SK-N-SH (cell line): ENCODE results near the gene OBSCN. TPM values are rescaled to one million over a fixed set of nuclear protein-coding genes. Genes with fewer than 3 reads are reported as not detected.

ENCODE experiments used
- CTCF ChIA-PET: fragments of 300-600, 350-600 bp; formaldehyde crosslinking; extraction: SDS; loops from one replicate; lab custom pipeline; 2021; lab: Yijun Ruan, JAX
- POLR2A ChIA-PET: fragments of 350-600 bp; sonication (Branson Sonifier 250); formaldehyde crosslinking; extraction: SDS; loops from one replicate; lab custom pipeline; 2020; ENCODE audit warnings: antibody characterized with exemption, inconsistent platforms; lab: Yijun Ruan, JAX
- DNase-seq: peaks from one replicate; pipeline ENCODE4 v3.0.0; 2012
- H2AFZ ChIP-seq: fragments of 200-600 bp; sonication (generic); 2 replicates; pipeline ENCODE4 v1.8.1; 2016; ENCODE audit warnings: antibody characterized with exemption, mild to moderate bottlenecking, low read depth
- H3F3A ChIP-seq: fragments of 200-600 bp; sonication (generic); replicated peaks from 2 replicates; pipeline ENCODE3; 2016; ENCODE audit warnings: antibody characterized with exemption, mild to moderate bottlenecking; ENCODE audit not compliant: insufficient read depth
- H3K27ac ChIP-seq, 2 experiments: fragments of 200-500 bp in 1 of 2; fragments of 200-600 bp in 1 of 2; sonication (Bioruptor generic) in 1 of 2; sonication (generic), shearing (Covaris generic) in 1 of 2; 2 replicates each; pipeline versions ENCODE4 v1.5.1 to v1.6.1; 2014 to 2016; ENCODE audit warnings: low read depth in 2 of 2, inconsistent platforms in 1 of 2, low read length in 1 of 2, mild to moderate bottlenecking in 1 of 2, mixed read lengths in 1 of 2
- H3K27me3 ChIP-seq: fragments of 200-600 bp; sonication (generic), shearing (Covaris generic); 2 replicates; pipeline ENCODE4 v1.6.1; 2016; ENCODE audit warnings: mixed run types; ENCODE audit not compliant: insufficient read depth
- H3K36me3 ChIP-seq, 2 experiments: fragments of 200-500 bp in 1 of 2; fragments of 200-600 bp in 1 of 2; sonication (Bioruptor generic) in 1 of 2; sonication (generic) in 1 of 2; replicated peaks in 1 of 2; 2 replicates each; pipeline versions ENCODE3 to v1.5.1; 2014 to 2016; ENCODE audit warnings: low read length in 1 of 2, mild to moderate bottlenecking in 1 of 2; ENCODE audit not compliant: insufficient read depth in 2 of 2, control insufficient read depth in 1 of 2
- H3K4me1 ChIP-seq, 2 experiments: fragments of 200-500 bp in 1 of 2; fragments of 200-600 bp in 1 of 2; sonication (Bioruptor generic) in 1 of 2; sonication (generic), shearing (Covaris generic) in 1 of 2; 2 replicates each; pipeline versions ENCODE4 v1.5.1 to v1.6.1; 2014 to 2016; ENCODE audit warnings: low read depth in 1 of 2, low read length in 1 of 2, mixed run types in 1 of 2; ENCODE audit not compliant: insufficient read depth in 2 of 2, control insufficient read depth in 1 of 2
- H3K4me2 ChIP-seq: fragments of 200-600 bp; sonication (generic), shearing (Covaris generic); 2 replicates; pipeline ENCODE4 v1.6.1; 2017; ENCODE audit warnings: mixed run types
- H3K4me3 ChIP-seq, 2 experiments: fragments of 200-500 bp in 1 of 2; fragments of 200-600 bp in 1 of 2; sonication (Bioruptor generic) in 1 of 2; sonication (generic), shearing (Covaris generic) in 1 of 2; 2 replicates each; pipeline versions ENCODE4 v1.5.1 to v1.8.1; 2014 to 2016; ENCODE audit warnings: low read depth in 2 of 2, inconsistent platforms in 1 of 2, low read length in 1 of 2, mild to moderate bottlenecking in 1 of 2, mixed read lengths in 1 of 2, moderate library complexity in 1 of 2
- H3K79me2 ChIP-seq: fragments of 200-600 bp; sonication (generic); 2 replicates; pipeline ENCODE4 v1.8.1; 2017; ENCODE audit warnings: mild to moderate bottlenecking; ENCODE audit not compliant: insufficient read depth
- H3K9ac ChIP-seq: fragments of 200-600 bp; sonication (generic); 2 replicates; pipeline ENCODE4 v1.6.1; 2017; ENCODE audit warnings: mixed run types
- H3K9me2 ChIP-seq: fragments of 200-600 bp; sonication (generic); 2 replicates; pipeline ENCODE4 v1.6.1; 2017; ENCODE audit warnings: mixed run types
- H3K9me3 ChIP-seq: fragments of 200-600 bp; sonication (generic); 2 replicates; pipeline ENCODE4 v1.6.1; 2017; ENCODE audit warnings: mixed run types, mild to moderate bottlenecking, moderate library complexity
- H4K20me1 ChIP-seq: fragments of 200-600 bp; sonication (generic); 2 replicates; pipeline ENCODE4 v1.6.1; 2017; ENCODE audit warnings: mild to moderate bottlenecking, mixed run types; ENCODE audit not compliant: insufficient read depth
- FOXM1 ChIP-seq: IDR thresholded peaks from 2 replicates; pipeline ENCODE4 v1.4.0; 2012; ENCODE audit warnings: low read depth, mild to moderate bottlenecking
- TAF1 ChIP-seq: IDR thresholded peaks from 2 replicates; pipeline ENCODE4 v1.6.1; 2012; ENCODE audit warnings: low read depth, mild to moderate bottlenecking, low read length, moderate library complexity, borderline replicate concordance
- TCF12 ChIP-seq: IDR thresholded peaks from 2 replicates; pipeline ENCODE4 v1.4.0; 2012
- WGBS: methylation state at CpG from one replicate; pipeline ENCODE4 v1.1.6; 2017; ENCODE audit warnings: low lambda C conversion rate; 5-methylcytosine and 5-hydroxymethylcytosine counted together
- polyA plus RNA-seq, 3 experiments: library from polyadenylated mRNA; depleted of rRNA; stranded (reverse); fragments of >200 nt; gene quantifications; 2 replicates each; pipeline ENCODE4 v1.2.3, GENCODE V29; 2012
- TF ChIP-seq, protein P1 (sequence below): fragments of 200-600 bp; sonication (generic); IDR thresholded peaks from 2 replicates; pipeline ENCODE4 v1.6.1; 2017; ENCODE audit warnings: antibody characterized with exemption, mild to moderate bottlenecking, moderate library complexity

OBSCN gene
- polyA plus RNA-seq, 1 of the 3 experiments (the other 2 are of a cell fraction): 4.0 TPM

DNA sequence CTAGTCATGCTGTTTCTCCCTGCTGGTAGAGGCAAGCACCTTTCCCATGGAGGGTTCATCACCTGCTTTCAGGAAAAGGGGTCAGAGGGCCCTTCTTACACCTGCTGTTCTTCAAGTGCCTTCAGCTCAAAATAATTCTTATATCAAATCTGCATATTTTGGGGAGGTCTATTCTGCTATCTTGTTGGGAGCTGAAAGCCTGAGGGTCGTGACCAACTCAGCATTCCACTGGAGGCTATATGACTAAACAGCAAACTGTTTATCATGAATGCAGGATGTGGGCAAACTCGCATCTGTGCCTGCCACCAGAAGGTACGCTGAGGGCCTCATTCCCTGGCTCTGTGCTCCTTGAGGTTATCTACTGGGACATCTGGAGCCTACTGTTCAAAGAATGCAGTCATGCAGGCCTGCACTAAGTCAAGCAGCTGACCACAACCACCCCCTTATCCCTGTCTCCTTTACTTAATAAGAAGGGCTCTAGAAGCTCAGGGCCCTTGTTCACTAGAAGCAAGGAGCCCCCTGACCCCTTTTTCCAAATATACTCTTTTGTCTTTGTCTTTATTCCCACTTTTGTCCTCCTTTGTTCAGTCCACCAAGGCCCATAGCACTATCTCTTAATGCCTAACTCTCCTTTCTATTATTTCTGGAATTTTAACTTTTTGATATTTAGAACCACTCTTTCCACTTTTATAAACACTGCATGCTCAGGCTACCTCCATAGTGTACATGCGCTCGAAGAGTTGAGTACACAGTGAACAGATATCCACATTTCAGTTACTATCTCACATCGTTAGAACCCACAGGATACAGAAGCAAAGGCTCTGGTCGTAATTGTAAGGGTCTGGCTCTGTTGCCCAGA lies 213.4 kb downstream of the OBSCN start:
- H3K9me2 ChIP-seq: no peaks in the 10 kb centered on the region
- H2AFZ ChIP-seq: no peak overlapping the region
- ChIA-PET CTCF (interaction anchor here (1.0 kb wide), 1 partner anchor 34 kb away, joined by 3 read pairs; no protein-coding TSS in a partner anchor), POLR2A (no interaction called here)
- H3K4me3 ChIP-seq: no peak overlapping the region
- no peak overlapping the region for H3K4me2 ChIP-seq
- H3F3A ChIP-seq: no peaks in the 10 kb centered on the region
- no peaks in the 10 kb centered on the region for H3K36me3 ChIP-seq
- H3K9ac ChIP-seq: no peak overlapping the region
- H4K20me1 ChIP-seq: no peaks in the 10 kb centered on the region
- H3K27me3 ChIP-seq: no peaks in the 10 kb centered on the region
- whole genome bisulfite sequencing: 69% methylated on average over 7 of the region's 7 CpGs
- H3K9me3 ChIP-seq: no peaks in the 10 kb centered on the region
- H3K27ac ChIP-seq: no peak overlapping the region
- H3K79me2 ChIP-seq: no peaks in the 10 kb centered on the region
- DNase-seq: no peak
- TF ChIP-seq, protein P1, sequence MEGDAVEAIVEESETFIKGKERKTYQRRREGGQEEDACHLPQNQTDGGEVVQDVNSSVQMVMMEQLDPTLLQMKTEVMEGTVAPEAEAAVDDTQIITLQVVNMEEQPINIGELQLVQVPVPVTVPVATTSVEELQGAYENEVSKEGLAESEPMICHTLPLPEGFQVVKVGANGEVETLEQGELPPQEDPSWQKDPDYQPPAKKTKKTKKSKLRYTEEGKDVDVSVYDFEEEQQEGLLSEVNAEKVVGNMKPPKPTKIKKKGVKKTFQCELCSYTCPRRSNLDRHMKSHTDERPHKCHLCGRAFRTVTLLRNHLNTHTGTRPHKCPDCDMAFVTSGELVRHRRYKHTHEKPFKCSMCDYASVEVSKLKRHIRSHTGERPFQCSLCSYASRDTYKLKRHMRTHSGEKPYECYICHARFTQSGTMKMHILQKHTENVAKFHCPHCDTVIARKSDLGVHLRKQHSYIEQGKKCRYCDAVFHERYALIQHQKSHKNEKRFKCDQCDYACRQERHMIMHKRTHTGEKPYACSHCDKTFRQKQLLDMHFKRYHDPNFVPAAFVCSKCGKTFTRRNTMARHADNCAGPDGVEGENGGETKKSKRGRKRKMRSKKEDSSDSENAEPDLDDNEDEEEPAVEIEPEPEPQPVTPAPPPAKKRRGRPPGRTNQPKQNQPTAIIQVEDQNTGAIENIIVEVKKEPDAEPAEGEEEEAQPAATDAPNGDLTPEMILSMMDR: no peak
- peak; percentile 71 for TF ChIP-seq TCF12
- TF ChIP-seq, all 33 proteins: peak for 1
- H3K4me1 ChIP-seq: peaks cover 0 to 5% of the 10 kb centered on the region in 2 experiments; a peak in 2 of 4 replicates

DNA sequence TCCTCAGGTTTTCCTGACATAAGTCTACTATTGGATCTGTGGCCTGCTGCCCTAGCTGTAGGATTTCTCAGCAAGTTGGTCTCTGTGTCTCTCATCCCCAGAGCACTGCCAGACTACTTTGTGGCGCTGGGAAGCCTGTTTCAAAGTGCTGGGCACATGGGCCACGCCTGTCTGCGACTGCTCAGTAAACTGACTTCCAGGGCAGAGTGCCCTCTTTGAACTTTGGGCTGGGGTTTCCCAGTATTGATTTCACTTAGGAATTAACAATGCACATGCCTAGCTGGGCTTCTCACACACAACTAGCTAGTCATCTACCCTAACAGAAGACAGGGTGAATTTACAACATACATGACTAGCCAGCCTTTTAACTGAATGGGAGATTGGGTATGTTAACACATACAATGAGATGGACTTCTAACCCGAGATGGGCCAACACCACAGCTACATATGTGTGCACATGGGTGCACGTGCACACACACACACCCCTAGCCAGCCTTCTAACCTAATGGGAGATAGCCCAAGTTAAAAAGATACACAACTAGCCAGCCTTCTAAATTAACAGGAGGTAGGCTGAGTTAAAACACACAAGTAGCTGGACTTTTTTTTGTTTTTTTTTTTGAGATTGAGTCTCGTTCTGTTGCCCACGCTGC lies 215.7 kb downstream of the OBSCN start:
- Histone ChIP-seq H3K4me3 (no peak overlapping the region), H3K4me1 (no peaks in the 10 kb centered on the region), H3K9ac (no peak overlapping the region), H3K79me2 (no peaks in the 10 kb centered on the region), H3K36me3 (no peaks in the 10 kb centered on the region), H2AFZ (no peak overlapping the region), H4K20me1 (no peaks in the 10 kb centered on the region), H3K27ac (no peak overlapping the region), H3K27me3 (no peaks in the 10 kb centered on the region), H3K9me3 (no peaks in the 10 kb centered on the region), H3F3A (no peaks in the 10 kb centered on the region), H3K9me2 (no peaks in the 10 kb centered on the region), H3K4me2 (no peak overlapping the region)
- 86% methylated on average over 5 of the region's 7 CpGs for WGBS
- ChIA-PET POLR2A (no interaction called here), CTCF (interaction anchor here (1.1 to 1.3 kb wide), 2 partner anchors 33 to 78 kb away, joined by 4 read pairs; no protein-coding TSS in a partner anchor)
- DNase-seq: no peak
- TF ChIP-seq FOXM1: no peak
- no peak for TF ChIP-seq TAF1
